Liver (tissue), 9 donors: ENCODE measurements around the gene C1QL1. TPM values are rescaled to one million over a fixed set of nuclear protein-coding genes. Genes with fewer than 3 reads are reported as not detected.

Experiments used
- DNase-seq: peaks from one replicate; pipeline ENCODE4 v3.0.0-alpha.2; 2017; ENCODE audit warnings: low spot score
- H3K27ac ChIP-seq, 2 donors: one replicate each; pipeline ENCODE4 v1.7.0; 2013; ENCODE audit warnings: inconsistent platforms in 2 of 2, low read length in 2 of 2, control low read depth in 1 of 2, low read depth in 1 of 2, mild to moderate bottlenecking in 1 of 2
- H3K27me3 ChIP-seq, 4 donors: one replicate each; pipeline versions ENCODE4 v1.6.1 to v1.7.0; 2013; ENCODE audit warnings: low read length in 3 of 4, inconsistent platforms in 1 of 4, mild to moderate bottlenecking in 1 of 4, moderate library complexity in 1 of 4; ENCODE audit not compliant: control insufficient read depth in 4 of 4, insufficient read depth in 4 of 4
- H3K36me3 ChIP-seq, 4 donors: one replicate each; pipeline versions ENCODE4 v1.6.1 to v1.7.0; 2013; ENCODE audit warnings: low read length in 3 of 4, mild to moderate bottlenecking in 3 of 4, low read depth in 1 of 4, moderate library complexity in 1 of 4; ENCODE audit not compliant: control insufficient read depth in 4 of 4, insufficient read depth in 3 of 4
- H3K4me1 ChIP-seq, 4 donors: one replicate each; pipeline versions ENCODE4 v1.6.1 to v1.7.0; 2013; ENCODE audit warnings: low read length in 3 of 4, mild to moderate bottlenecking in 3 of 4, moderate library complexity in 1 of 4; ENCODE audit not compliant: control insufficient read depth in 4 of 4, insufficient read depth in 4 of 4
- H3K4me3 ChIP-seq, 3 donors: one replicate each; pipeline versions ENCODE4 v1.6.1 to v1.7.0; 2013; ENCODE audit warnings: low read length in 3 of 3, control low read depth in 1 of 3, low read depth in 1 of 3, mild to moderate bottlenecking in 1 of 3
- H3K9ac ChIP-seq, 2 donors: one replicate each; pipeline ENCODE4 v1.7.0; 2013; ENCODE audit warnings: low read length in 2 of 2, mild to moderate bottlenecking in 2 of 2, moderate library complexity in 2 of 2, control low read depth in 1 of 2, low read depth in 1 of 2
- H3K9me3 ChIP-seq, 4 donors: one replicate each; pipeline versions ENCODE4 v1.6.1 to v1.7.0; 2013; ENCODE audit warnings: low read length in 3 of 4; ENCODE audit not compliant: control insufficient read depth in 4 of 4
- ATF3 ChIP-seq: IDR thresholded peaks from 2 replicates; pipeline ENCODE4 v1.6.1; 2016; ENCODE audit warnings: antibody characterized with exemption
- CTCF ChIP-seq: fragments of 150-350 bp; IDR thresholded peaks from 2 replicates; pipeline ENCODE4 v1.5.1; 2017; ENCODE audit warnings: improper control_type of control experiment, low read depth, low read length; ENCODE audit not compliant: missing input control
- FOXA1 ChIP-seq: IDR thresholded peaks from 2 replicates; pipeline ENCODE4 v1.6.1; 2016; ENCODE audit warnings: antibody characterized with exemption
- FOXA2 ChIP-seq: IDR thresholded peaks from 2 replicates; pipeline ENCODE4 v1.6.1; 2016; ENCODE audit warnings: antibody characterized with exemption
- HNF4A ChIP-seq, 2 donors: conservative IDR thresholded peaks; 2 replicates each; pipeline ENCODE4 v1.6.1; 2016; ENCODE audit warnings: antibody characterized with exemption in 2 of 2, mild to moderate bottlenecking in 2 of 2
- HNF4G ChIP-seq: IDR thresholded peaks from 2 replicates; pipeline ENCODE4 v1.6.1; 2016; ENCODE audit warnings: antibody characterized with exemption
- JUND ChIP-seq, 2 donors: IDR thresholded peaks; 2 replicates each; pipeline ENCODE4 v1.6.1; 2016; ENCODE audit warnings: antibody characterized with exemption in 2 of 2
- NR2F2 ChIP-seq: IDR thresholded peaks from 2 replicates; pipeline ENCODE4 v1.6.1; 2016; ENCODE audit warnings: antibody characterized with exemption
- RAD21 ChIP-seq, 2 donors: IDR thresholded peaks; 2 replicates each; pipeline ENCODE4 v1.6.1; 2016; ENCODE audit warnings: antibody characterized with exemption in 2 of 2, mild to moderate bottlenecking in 2 of 2
- REST ChIP-seq: IDR thresholded peaks from 2 replicates; pipeline ENCODE4 v1.6.1; 2016; ENCODE audit warnings: antibody characterized with exemption, mild to moderate bottlenecking
- RXRA ChIP-seq, 2 donors: IDR thresholded peaks; 2 replicates each; pipeline ENCODE4 v1.6.1; 2017 to 2018; ENCODE audit warnings: antibody characterized with exemption in 2 of 2, mild to moderate bottlenecking in 1 of 2
- TAF1 ChIP-seq: conservative IDR thresholded peaks from 2 replicates; pipeline ENCODE4 v1.6.1; 2016; ENCODE audit warnings: antibody characterized with exemption, mild to moderate bottlenecking
- YY1 ChIP-seq: IDR thresholded peaks from 2 replicates; pipeline ENCODE4 v1.6.1; 2016; ENCODE audit warnings: antibody characterized with exemption, mild to moderate bottlenecking
- ZBTB33 ChIP-seq: IDR thresholded peaks from 2 replicates; pipeline ENCODE4 v1.6.1; 2016; ENCODE audit warnings: antibody characterized with exemption
- WGBS: extraction: QIAGEN DNeasy Blood & Tissue Kit; methylation state at CpG from one replicate; pipeline ENCODE4 v1.1.7; 2013; 5-methylcytosine and 5-hydroxymethylcytosine counted together
- polyA plus RNA-seq, 2 donors: library from polyadenylated mRNA; stranded (reverse) in 1 of 2; unstranded in 1 of 2; fragments of 200-250 nt in 1 of 2; fragments of >200 nt in 1 of 2; fragmentation: Nextera tagmentation in 1 of 2; extraction: Ambion mirVana in 1 of 2; gene quantifications; one replicate each; pipeline versions ENCODE4 v1.2.1 to v1.2.3, GENCODE V29; 2013 to 2015
- total RNA-seq, 2 donors: library from RNA; depleted of rRNA; stranded (reverse); fragments of >200 nt; gene quantifications; one replicate each; pipeline ENCODE4 v1.2.3, GENCODE V29; 2014
- donor health status: healthy.
- donor health status: healthy.
- donor health status: healthy.
- donor health status: healthy.
- donor health status: healthy.

Gene C1QL1
- total and polyA plus RNA-seq, 4 donors, result 0.17 to 0.57 (median 0.23) TPM; not detected in 1

- no peak for DNase-seq
- Histone ChIP-seq H3K9ac (no peak overlapping the region), H3K4me1 (no peaks in the 10 kb centered on the region), H3K27ac (no peak overlapping the region), H3K9me3 (no peaks in the 10 kb centered on the region), H3K36me3 (no peaks in the 10 kb centered on the region), H3K4me3 (no peak overlapping the region), H3K27me3 (no peaks in the 10 kb centered on the region)
- 85% methylated on average over 9 of the region's 9 CpGs for WGBS
- TF ChIP-seq TAF1, result no peak
- no peak for TF ChIP-seq ATF3
- TF ChIP-seq FOXA1, result no peak
- no peak for TF ChIP-seq CTCF
- no peak for TF ChIP-seq REST
- no peak for TF ChIP-seq FOXA2
These were observed 26.3 kb downstream of the C1QL1 start for GRCh38 chr17:44941712-44942331.

- H3K9me3 ChIP-seq, result no peaks in the 10 kb centered on the region
- no peak for TF ChIP-seq TAF1
- TF ChIP-seq HNF4G, result no peak
- TF ChIP-seq YY1, result no peak
- TF ChIP-seq NR2F2, result no peak
- no peak for TF ChIP-seq CTCF
- TF ChIP-seq HNF4A (conservative IDR thresholded peaks at IDR 0.05), result no peak
- no peak for TF ChIP-seq RXRA (IDR thresholded peaks at IDR 0.05)
- TF ChIP-seq ZBTB33, result no peak
- no peak for TF ChIP-seq JUND (IDR thresholded peaks at IDR 0.05)
- TF ChIP-seq RAD21 (IDR thresholded peaks at IDR 0.05), result no peak
- TF ChIP-seq FOXA1, result no peak
- TF ChIP-seq REST, result no peak
- H3K4me1 ChIP-seq, result no peaks in the 10 kb centered on the region
- no peaks in the 10 kb centered on the region for H3K27me3 ChIP-seq
- H3K9ac ChIP-seq, result no peak overlapping the region
- no peak overlapping the region for H3K4me3 ChIP-seq
- 87% methylated on average over 1 of the region's 1 CpG for WGBS
- no peaks in the 10 kb centered on the region for H3K36me3 ChIP-seq
- no peak overlapping the region for H3K27ac ChIP-seq
- DNase-seq, result no peak
These were observed 27.3 kb downstream of the C1QL1 start for GRCh38 chr17:44940768-44941167.
